Mesodermal cell (in vitro differentiated cells): ENCODE measurements around the gene TBPL1. TPM values are rescaled to one million over a fixed set of nuclear protein-coding genes. Genes with fewer than 3 reads are reported as not detected.
"Not testable (repeated sequence)": the region's sequence is repeated elsewhere in the genome, so short reads cannot be mapped to it uniquely, and the experiment has no call there.

ENCODE experiments used
- H3K27ac ChIP-seq: 2 replicates; pipeline ENCODE4 v1.7.0; 2013; ENCODE audit warnings: mild to moderate bottlenecking, low read depth, low read length, moderate library complexity; ENCODE audit not compliant: severe bottlenecking
- H3K36me3 ChIP-seq: 2 replicates; pipeline ENCODE4 v1.7.1; 2013; ENCODE audit warnings: mild to moderate bottlenecking, low read length, moderate library complexity; ENCODE audit not compliant: control insufficient read depth, insufficient read depth
- H3K4me1 ChIP-seq: one replicate; pipeline ENCODE4 v1.7.1; 2013; ENCODE audit warnings: mild to moderate bottlenecking, low read length; ENCODE audit not compliant: insufficient read depth, control insufficient read depth, poor library complexity, severe bottlenecking
- H3K4me3 ChIP-seq: 2 replicates; pipeline ENCODE4 v1.7.0; 2013; ENCODE audit warnings: low read length, control low read depth, mild to moderate bottlenecking; ENCODE audit not compliant: insufficient read depth, poor library complexity, severe bottlenecking; ENCODE audit errors: extremely low read depth
- H3K9me3 ChIP-seq: 2 replicates; pipeline ENCODE4 v1.7.1; 2013; ENCODE audit warnings: mild to moderate bottlenecking, low read length, moderate library complexity; ENCODE audit not compliant: control insufficient read depth
- WGBS, 2 experiments: methylation state at CpG; one replicate each; pipeline ENCODE4 v1.1.5; 2013; ENCODE audit warnings: missing lambda C conversion rate in 2 of 2; ENCODE audit not compliant: insufficient coverage in 2 of 2; 5-methylcytosine and 5-hydroxymethylcytosine counted together
- polyA plus RNA-seq, 2 experiments: library from polyadenylated mRNA; stranded (reverse); fragments of 50-300 nt; gene quantifications; one replicate each; pipeline ENCODE4 v1.2.3, GENCODE V29; 2013

TBPL1 gene
- 63.0 TPM for polyA plus RNA-seq (2013, experiment 1 of 2)
- 60.5 TPM for polyA plus RNA-seq (2013, experiment 2 of 2)

DNA sequence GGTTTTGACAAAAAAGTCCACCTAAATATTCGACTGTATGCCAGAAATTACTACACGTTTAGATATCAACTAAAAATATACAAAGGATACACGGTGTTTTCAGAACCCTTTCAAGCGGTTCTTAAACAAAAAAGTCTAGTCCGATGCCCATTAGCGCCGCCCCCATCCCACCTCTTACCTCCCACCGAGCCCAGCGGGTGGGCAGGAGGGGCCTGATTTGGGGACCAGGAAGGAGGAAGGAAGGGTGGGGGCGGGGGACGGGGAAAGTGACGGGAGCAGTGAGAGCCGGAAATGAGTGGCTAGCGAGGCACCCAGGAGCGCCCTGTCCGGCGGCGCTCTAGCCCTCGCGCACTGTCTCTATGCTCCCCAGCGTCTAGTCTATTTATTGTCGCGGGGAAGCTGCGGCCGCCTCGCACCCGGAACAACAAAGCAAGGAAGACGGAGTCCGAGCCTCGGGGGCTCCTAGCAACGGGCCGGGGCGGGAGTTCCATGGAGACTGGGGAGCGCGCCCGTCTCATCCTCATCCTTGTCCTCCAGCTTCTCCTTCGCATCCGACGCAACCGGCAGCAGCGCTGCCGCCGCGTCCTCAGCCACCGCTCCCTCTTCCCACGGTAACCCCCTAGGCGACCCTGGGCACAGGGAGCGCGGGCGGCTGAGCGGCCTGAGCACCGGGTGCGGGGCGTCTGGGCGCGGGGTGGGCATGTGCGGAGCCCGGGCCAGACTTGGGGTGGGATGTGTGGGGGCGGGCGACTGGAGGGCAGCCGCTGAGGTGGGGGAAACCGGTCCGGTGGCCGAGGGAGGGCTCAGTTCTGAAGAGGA, at the start of gene TBPL1:
Gene TBPL1, plus strand, starts transcription at position 410 of the 819 bp plus-strand sequence. CDS start 26,902 bp downstream, outside the sequence.
- no peaks in the 10 kb centered on the region for H3K9me3 ChIP-seq
- peak within 1 kb of the TSS; percentile 84 for H3K27ac ChIP-seq

DNA sequence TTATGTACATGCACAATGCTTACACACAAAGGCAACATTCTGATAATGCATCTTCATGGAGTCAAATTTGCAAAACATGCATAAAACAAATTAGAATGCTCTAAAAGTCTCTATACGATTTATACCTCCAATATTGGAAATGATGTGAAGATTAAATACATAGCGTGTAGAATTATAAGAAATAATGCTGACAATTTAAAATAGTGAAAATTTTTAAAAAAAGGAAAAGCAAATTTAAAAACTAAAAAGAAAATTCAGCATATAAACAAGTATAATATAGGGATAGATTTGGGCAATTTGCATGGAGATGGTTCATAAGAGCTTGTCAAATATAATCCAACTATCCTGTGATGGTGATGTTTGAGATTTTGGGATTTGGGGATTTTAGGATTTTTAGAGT, 49.2 kb upstream of the TBPL1 start:
- WGBS, 2 experiments, result no CpG with 5 or more reads among the region's 2 CpGs
- Histone ChIP-seq H3K27ac (no peak overlapping the region), H3K36me3 (no peaks in the 10 kb centered on the region), H3K4me3 (no peak overlapping the region), H3K4me1 (no peaks in the 10 kb centered on the region), H3K9me3 (no peaks in the 10 kb centered on the region)

More for the DNA sequence above, at the start of gene TBPL1:
- H3K36me3 ChIP-seq, result no peaks in the 10 kb centered on the region
- H3K4me1 ChIP-seq, result peaks cover 11% of the 10 kb centered on the region
- WGBS, 2 experiments, result 0% methylated on average over 47 of the region's 64 CpGs
- peak within 1 kb of the TSS; percentile 97 for H3K4me3 ChIP-seq

DNA sequence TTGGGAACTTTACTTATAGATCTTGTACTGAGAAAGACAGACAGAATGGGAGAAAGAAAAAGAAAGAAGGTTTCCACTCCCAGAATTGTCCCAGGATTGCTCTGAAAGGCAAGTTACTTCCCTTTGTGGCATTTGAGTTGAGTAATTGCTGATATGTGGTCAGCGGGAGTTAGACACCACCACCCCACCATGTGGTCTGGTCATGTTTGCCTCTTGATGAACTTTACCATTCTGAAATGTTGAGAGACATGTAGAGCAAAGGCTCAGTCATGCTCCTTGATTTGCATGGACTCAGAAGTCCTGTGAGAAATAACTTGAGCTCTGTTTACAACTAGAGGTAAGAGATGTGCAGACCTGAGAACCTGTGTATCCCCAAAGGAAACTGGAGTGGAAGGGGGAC, 47.0 kb upstream of the TBPL1 start:
- Histone ChIP-seq H3K4me3 (no peak overlapping the region), H3K9me3 (no peaks in the 10 kb centered on the region), H3K36me3 (no peaks in the 10 kb centered on the region), H3K4me1 (no peaks in the 10 kb centered on the region), H3K27ac (no peak overlapping the region)
- WGBS, 2 experiments, result no CpG with 5 or more reads among the region's 1 CpG

DNA sequence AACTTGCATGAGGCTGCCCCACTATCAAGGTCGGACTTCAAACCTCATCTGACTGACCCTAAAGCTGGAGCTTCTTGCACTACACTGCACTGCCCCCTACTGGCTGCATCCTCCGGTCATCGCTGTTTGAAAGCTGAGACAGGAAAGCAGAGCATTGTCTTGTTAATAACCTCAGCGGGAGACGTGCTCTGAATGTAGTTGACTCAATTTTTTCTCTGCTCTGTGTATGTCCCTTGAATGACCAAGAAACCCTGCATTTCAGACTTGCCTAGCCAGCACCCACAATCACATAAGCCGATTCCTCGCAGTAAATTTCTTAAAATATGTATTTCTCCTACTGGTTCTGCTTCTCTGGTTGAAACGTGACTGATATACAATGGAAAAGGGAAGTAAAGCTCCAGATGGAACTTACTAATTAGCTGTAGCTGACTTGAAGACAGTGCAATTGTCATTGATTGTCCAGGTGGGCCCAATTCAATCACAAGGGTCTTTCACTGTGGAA, 36.3 kb upstream of the TBPL1 start:
- H3K27ac ChIP-seq, result no peak overlapping the region
- 4 to 7% methylated on average over 3 to 4 of the region's 8 CpGs for WGBS, 2 experiments
- H3K4me1 ChIP-seq, result peaks cover 4% of the 10 kb centered on the region
- no peak overlapping the region for H3K4me3 ChIP-seq
- H3K9me3 ChIP-seq, result no peaks in the 10 kb centered on the region
- H3K36me3 ChIP-seq, result no peaks in the 10 kb centered on the region

DNA sequence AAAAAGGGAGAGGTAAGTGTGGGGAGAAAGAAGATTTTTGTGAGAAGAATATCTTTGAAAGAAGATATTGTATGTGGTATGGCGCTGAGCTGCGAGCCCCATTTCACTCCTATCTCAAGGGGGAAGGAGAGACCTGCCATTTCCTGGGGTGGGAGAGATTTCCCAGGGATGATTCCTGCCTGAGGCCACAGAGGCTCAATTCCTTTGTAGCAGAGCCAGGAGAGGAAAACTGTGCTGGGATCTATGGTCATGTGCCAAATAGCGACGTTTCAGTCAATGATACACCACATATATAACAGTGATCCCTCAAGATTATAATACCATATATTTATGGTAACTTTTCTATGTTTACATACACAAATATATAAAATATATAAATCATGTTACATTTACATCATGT, 35.2 kb upstream of the TBPL1 start:
- 60% methylated on average over 1 of the region's 4 CpGs; no CpG with 5 or more reads in 1 of the 2 experiments for WGBS, 2 experiments

DNA sequence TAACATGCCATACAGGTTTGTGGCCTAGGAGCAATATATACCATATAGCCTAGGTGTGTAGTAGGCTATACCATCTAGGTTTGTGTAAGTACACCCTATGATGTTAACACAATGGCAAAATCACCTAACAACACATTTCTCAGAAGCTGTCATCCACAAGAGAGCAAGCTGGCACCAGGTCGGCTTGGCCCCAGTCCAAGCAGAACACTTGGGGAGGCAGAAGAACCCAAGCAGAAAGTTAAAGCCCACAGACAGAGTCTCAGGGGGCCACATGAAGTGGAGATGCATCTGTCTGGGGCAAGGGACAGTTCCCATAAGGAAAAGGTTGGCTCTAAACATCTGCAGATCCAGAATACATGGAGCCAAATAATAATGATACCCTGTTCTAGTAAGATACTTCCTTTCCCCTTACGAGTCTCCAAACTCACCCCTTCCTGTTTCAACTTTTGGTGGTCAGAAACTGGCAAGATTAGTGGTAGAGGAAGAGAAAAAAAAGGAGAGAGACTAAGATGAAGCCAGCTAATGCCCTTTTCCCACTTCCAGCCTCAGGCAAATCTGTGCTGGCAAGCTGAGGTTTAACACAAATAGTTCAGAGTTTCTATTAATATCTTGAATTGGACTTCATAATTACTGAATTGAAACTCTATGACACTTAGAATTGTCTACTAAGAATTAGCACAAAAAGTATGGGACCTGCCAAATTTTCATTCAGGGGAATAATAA, 34.7 kb upstream of the TBPL1 start:
- 100% methylated on average over 1 of the region's 2 CpGs; no CpG with 5 or more reads in 1 of the 2 experiments for WGBS, 2 experiments
- Histone ChIP-seq H3K4me3 (no peak overlapping the region), H3K4me1 (peaks cover 4% of the 10 kb centered on the region), H3K36me3 (no peaks in the 10 kb centered on the region), H3K9me3 (no peaks in the 10 kb centered on the region), H3K27ac (no peak overlapping the region)

More for the DNA sequence above, 35.2 kb upstream of the TBPL1 start:
- Histone ChIP-seq H3K36me3 (no peaks in the 10 kb centered on the region), H3K27ac (no peak overlapping the region), H3K9me3 (no peaks in the 10 kb centered on the region), H3K4me3 (no peak overlapping the region), H3K4me1 (peaks cover 4% of the 10 kb centered on the region)

DNA sequence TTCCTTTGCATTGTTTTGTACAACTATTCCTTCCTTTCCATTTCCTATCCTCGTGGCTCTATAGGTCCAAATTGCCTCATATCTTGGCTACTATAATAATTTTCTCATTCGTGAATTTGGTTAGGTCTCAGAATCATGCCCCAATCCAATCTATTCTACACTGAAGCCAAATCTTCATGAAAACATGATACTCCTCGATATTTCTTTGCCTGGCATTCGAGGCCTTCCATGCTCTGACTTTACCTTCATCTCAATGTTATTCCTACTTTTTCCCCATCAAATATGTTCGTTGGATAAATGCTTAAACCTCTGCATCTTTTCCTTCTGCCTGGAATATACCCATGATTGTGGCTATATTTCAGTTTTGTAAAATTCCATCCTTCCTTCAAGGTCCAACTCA, 33.7 kb upstream of the TBPL1 start:
- Histone ChIP-seq H3K4me3 (no peak overlapping the region), H3K4me1 (peaks cover 4% of the 10 kb centered on the region), H3K9me3 (no peaks in the 10 kb centered on the region), H3K36me3 (no peaks in the 10 kb centered on the region), H3K27ac (no peak overlapping the region)
- WGBS, 2 experiments, result 83 to 91% methylated on average over 4 to 5 of the region's 5 CpGs

DNA sequence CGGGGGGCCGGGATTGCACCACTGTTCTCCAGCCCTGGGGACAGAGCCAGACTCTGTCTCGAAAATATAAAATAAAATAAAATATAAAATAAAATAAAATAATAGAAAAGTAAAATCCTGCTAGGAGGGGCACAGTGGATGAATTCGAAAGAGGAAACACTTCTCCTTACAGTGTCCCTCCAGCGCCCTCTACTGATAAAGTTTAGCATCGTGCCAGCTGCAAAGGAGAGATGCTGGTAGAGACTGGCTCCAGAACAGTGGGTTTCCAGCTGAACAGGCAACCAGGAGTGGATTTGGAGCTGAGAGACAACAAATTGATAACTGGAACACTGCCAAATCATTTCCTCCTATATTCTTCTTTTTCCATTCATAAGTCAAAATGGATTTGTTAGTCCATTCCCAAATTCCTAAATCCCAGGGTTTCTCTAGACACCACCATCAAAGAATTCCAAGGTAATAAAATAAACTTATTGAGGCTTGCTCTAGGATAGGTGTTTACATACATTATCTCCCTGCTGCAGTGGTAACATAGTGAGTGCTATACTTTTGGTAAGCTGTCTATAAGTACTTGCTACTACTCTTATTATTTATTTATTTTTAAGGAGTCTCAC, 31.7 kb upstream of the TBPL1 start:
- Histone ChIP-seq H3K4me1 (peaks cover 4% of the 10 kb centered on the region), H3K27ac (no peak overlapping the region), H3K36me3 (no peaks in the 10 kb centered on the region), H3K4me3 (no peak overlapping the region), H3K9me3 (no peaks in the 10 kb centered on the region)
- WGBS, 2 experiments, result 0 to 100% methylated on average over 1 of the region's 6 CpGs

DNA sequence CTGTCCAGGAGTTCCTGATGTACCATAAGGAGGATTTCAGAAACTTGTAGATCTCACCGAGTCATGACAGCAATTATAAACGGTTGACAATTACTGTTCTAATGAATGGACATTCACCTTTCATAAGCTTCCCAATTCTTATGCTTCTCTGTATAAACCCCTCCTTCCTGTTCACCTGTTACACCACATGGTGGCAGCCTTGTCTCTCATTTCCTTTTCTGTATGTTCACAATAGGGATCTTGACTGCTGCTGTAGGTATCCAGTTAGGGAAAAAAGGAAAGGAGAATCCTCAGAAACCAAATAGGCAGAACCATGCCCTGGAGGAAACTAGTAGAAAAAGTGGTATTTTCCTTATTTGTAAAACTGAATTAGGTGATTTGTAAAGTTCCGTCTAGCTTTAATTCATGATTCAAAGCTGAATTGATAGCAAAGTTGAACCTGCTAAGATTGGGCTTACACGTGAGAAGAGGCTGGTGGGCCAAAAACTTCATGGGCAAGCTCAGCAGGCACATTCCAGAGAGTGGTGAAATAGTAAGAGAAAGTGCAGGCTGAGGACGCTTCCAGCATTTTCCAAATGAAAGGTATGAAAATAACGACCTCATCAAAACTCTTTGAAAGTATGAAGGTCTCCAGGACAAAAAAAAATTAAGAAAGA, 29.0 kb upstream of the TBPL1 start:
- no peaks in the 10 kb centered on the region for H3K36me3 ChIP-seq
- no peak overlapping the region for H3K4me3 ChIP-seq
- 5 to 12% methylated on average over 4 to 5 of the region's 6 CpGs for WGBS, 2 experiments
- H3K4me1 ChIP-seq, result no peaks in the 10 kb centered on the region
- no peaks in the 10 kb centered on the region for H3K9me3 ChIP-seq
- no peak overlapping the region for H3K27ac ChIP-seq

DNA sequence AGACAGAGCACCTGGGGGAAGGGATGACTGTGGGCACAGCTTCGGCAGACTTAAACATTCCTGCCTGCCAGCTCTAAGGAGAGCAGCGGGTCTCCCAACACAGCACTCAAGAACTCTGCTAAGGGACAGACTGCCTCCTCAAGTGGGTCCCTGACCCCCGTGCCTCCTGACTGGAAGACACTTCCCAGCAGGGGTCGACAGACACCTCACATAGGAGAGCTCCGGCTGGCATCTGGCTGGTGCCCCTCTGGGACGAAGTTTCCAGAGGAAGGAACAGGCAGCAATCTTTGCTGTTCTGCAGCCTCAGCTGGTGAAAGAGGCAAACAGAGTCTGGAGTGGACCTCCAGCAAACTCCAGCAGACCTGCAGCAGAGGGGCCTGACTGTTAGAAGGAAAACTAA, 21.8 kb upstream of the TBPL1 start:
- H3K4me1 ChIP-seq, H3K9me3 ChIP-seq, H3K36me3 ChIP-seq, H3K4me3 ChIP-seq, H3K27ac ChIP-seq: not testable (repeated sequence)
- WGBS, 2 experiments, result 79 to 92% methylated on average over 3 to 5 of the region's 6 CpGs
